Heart left ventricle (tissue), 13 donors: ENCODE data around the gene CALHM3.

Source experiments
- POLR2A ChIP-seq, 2 donors: fragments of 450-650 bp; IDR thresholded peaks; one replicate each; pipeline ENCODE4 v1.6.1; 2017; ENCODE audit warnings: antibody characterized with exemption in 2 of 2, mild to moderate bottlenecking in 2 of 2, moderate library complexity in 2 of 2
- TF ChIP-seq, protein P1 (sequence below), 12 donors: fragments of 200-600 bp; sonication (generic) in 4 of 12; IDR thresholded peaks; one replicate each; pipeline versions ENCODE4 v1.5.0 to v1.8.0; 2018 to 2022; ENCODE audit warnings: antibody characterized with exemption in 12 of 12, mild to moderate bottlenecking in 5 of 12
- donor health status: ischemic (EF 13 %, LVEDD 7.1; RV severe dilation, severe dysfunction).
- donor health status: DM: no; HTN: yes; CAD: no.
- donor health status: DM: no; HTN: no; CAD: no.
- donor health status: ischemic (EF 25% LVEDD 6.9; RV normal size, moderate dysfunction).
- donor health status: ischemic (EF 25% LVEDD 5.7; RV mildly dilated, moderate dysfunction).
- donor health status: ischemic (EF 35%, LVEDD 5.7; RV mildly dilated, moderate dysfunction).
- donor health status: nonischemic (EF 11% LVEDD 7.7; RV severe dilation, severe dysfunction).
- donor health status: DM: yes; HTN: yes; CAD: no.
- donor health status: PGD.
- donor health status: ischemic (EF 29% LVEDD 5.4; RV normal size, mild dysfunction).
- donor health status: nonischemic (EF 23%, LVEDD 6.1; RV moderate dilation, normal function).

DNA sequence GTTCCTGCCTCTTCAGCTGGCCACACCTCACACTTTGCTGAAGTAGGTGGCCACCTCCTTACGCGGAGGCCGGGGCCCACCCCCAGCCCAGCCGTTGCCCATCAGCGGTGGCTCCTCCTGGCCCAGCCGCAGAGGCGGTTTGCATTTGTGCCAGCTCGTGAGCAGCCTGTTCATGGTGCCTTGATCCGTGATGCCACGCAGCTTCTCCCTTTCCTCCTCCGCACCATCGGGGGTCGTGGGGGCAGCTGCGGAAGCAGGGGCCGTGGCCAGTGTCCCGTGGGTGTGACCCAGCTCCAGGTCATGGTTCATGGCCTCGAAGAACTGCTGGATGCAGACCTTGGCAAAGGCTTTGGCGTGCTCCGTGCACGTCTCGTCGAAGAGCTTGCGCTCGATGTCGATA is 23.8 kb downstream of the CALHM3 start:
- TF ChIP-seq, protein P1, sequence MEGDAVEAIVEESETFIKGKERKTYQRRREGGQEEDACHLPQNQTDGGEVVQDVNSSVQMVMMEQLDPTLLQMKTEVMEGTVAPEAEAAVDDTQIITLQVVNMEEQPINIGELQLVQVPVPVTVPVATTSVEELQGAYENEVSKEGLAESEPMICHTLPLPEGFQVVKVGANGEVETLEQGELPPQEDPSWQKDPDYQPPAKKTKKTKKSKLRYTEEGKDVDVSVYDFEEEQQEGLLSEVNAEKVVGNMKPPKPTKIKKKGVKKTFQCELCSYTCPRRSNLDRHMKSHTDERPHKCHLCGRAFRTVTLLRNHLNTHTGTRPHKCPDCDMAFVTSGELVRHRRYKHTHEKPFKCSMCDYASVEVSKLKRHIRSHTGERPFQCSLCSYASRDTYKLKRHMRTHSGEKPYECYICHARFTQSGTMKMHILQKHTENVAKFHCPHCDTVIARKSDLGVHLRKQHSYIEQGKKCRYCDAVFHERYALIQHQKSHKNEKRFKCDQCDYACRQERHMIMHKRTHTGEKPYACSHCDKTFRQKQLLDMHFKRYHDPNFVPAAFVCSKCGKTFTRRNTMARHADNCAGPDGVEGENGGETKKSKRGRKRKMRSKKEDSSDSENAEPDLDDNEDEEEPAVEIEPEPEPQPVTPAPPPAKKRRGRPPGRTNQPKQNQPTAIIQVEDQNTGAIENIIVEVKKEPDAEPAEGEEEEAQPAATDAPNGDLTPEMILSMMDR (IDR thresholded peaks at IDR 0.05): no peak
- no peak for TF ChIP-seq POLR2A (IDR thresholded peaks at IDR 0.05)
